Fibroblast of skin of abdomen (primary cell): ENCODE measurements around the gene RPL41.
"Not testable (repeated sequence)": the region's sequence is repeated elsewhere in the genome, so short reads cannot be mapped to it uniquely, and the experiment has no call there.

Source experiments
- DNase-seq: peaks from one replicate; pipeline ENCODE4 v3.0.0-alpha.2; 2013

RPL41 gene

GRCh38 chr12:56154818-56155217, 38.4 kb downstream of the RPL41 start:
- DNase-seq, result no peak

GRCh38 chr12:56155256-56155845, 38.9 kb downstream of the RPL41 start:
- DNase-seq, result no peak

GRCh38 chr12:56156464-56157200, 40.2 kb downstream of the RPL41 start:
- DNase-seq, result not testable (repeated sequence)

- peak; percentile 91 for DNase-seq
Measured at GRCh38 chr12:56157201-56158028, 41.0 kb downstream of the RPL41 start.

GRCh38 chr12:56158029-56158925, 41.8 kb downstream of the RPL41 start, which contains the start of gene MYL6:
Gene MYL6, plus strand, starts transcription at chr12:56158359. Its CDS starts 43 bp downstream, at chr12:56158402.
- DNase-seq, result peak; percentile 98

DNA sequence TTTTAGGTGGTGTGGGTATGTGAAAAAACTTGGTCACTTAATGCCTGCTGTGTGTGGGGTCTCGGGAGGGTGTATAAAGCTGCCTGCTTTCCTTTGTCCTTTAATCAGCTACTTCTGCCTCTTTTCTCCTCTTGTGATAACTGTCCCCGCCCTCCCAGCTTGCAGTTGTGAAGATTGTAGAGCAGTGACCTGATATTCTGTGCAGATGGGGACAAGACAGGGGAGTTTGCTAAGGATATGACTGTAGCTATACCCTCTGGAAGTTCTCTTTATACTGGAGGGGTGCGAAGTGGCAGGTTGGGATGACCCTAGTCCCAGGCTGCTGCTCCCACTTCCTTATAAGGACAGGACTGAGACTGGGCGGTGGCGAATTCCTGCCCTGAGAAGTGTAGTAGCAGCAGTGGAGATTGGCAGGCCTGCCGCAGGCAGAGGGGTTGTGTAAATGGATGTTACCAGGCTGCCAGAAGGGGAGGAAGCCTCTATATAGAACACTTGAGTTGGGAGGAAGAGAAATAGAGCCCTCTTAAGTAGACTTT, 42.6 kb downstream of the RPL41 start:
- DNase-seq, result peak; percentile 81

DNA sequence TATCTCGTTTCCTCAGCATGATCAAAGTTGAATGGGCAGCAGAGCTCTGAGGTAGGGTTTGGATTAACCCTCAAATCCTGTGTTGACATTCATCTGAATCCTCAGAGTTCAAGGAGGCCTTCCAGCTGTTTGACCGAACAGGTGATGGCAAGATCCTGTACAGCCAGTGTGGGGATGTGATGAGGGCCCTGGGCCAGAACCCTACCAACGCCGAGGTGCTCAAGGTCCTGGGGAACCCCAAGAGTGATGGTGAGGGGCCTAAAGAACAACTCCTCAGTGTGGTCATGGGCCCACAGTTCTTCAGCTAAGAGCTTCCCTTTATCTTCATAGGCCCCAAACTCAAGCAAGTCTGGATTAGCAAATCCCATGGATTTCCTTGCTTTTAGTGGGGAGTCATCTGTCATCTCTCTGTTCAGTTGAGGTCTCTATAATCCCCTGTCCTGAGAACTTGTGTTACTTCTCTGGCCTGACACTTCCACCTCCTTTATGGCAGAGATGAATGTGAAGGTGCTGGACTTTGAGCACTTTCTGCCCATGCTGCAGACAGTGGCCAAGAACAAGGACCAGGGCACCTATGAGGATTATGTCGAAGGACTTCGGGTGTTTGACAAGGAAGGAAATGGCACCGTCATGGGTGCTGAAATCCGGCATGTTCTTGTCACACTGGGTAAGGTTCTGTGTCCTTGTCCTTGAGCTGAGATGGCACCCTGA, 43.2 kb downstream of the RPL41 start:
- DNase-seq, result no peak

- peak; percentile 41 for DNase-seq
Measured at GRCh38 chr12:56160193-56160763, 43.8 kb downstream of the RPL41 start.

DNA sequence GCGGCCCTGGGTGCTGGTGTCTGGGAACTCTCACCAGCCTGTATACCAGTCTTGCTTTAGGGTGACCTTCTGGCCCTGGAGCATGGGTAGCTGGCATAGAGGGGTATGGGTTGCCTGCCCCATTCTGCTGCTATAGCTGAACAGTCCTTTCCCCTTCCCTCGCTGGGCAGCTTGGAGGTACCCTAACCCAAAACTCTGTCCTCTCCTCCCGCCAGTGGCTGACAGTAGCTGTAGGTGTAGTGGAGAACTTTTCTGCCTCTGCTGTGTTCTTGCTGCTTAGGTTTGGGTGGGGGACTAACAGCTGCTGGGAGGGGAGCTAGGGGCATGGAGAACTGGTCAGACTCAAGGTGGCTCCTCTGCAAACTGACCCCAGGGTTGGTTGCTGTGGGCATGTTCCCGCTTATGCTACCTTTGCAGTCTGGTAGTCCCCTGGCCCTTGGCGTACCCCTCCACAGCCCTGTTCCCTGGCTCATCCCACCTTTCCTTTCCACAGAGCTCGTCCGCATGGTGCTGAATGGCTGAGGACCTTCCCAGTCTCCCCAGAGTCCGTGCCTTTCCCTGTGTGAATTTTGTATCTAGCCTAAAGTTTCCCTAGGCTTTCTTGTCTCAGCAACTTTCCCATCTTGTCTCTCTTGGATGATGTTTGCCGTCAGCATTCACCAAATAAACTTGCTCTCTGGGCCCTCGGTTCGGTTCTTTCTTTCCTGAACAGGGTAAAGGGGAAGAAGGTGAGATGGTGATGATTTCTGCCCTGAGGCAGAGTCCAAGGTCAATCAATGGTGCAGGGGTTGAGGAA, 44.7 kb downstream of the RPL41 start:
- DNase-seq, result no peak

GRCh38 chr12:56161690-56162351, 45.4 kb downstream of the RPL41 start:
- DNase-seq, result no peak

- DNase-seq, result no peak
Measured at GRCh38 chr12:56162468-56163290, 46.2 kb downstream of the RPL41 start.

GRCh38 chr12:56163533-56164344, 47.3 kb downstream of the RPL41 start:
- no peak for DNase-seq

DNA sequence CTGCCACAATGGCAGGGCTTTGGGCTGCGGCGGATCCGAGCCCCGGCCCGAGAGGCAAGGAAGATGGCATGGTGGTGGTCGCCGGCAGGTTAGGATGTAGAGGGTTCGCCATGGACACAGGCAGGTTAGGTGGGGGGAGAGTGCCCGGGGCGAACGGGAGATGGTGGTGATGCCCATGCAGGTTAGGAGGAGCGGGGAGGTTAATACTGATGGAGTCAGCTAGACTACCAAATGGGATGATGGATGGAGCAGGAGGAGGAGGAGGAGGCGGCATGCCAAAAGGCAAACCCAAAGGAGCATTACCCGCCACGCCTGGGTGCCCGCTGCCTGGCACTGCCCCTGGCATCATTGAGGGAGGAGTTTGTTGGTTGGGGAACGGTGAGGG, 47.9 kb downstream of the RPL41 start:
- no peak for DNase-seq

GRCh38 chr12:56165369-56165768, 48.9 kb downstream of the RPL41 start:
- no peak for DNase-seq
